HG03575 (cell line): ENCODE results near the gene KPNA2.
"Not testable (repeated sequence)": the region's sequence is repeated elsewhere in the genome, so short reads cannot be mapped to it uniquely, and the experiment has no call there.

Experiments used
- ATAC-seq: cut with Tn5 transposase; IDR thresholded peaks from one replicate; pipeline ENCODE4 v1.9.1; 2021; ENCODE audit not compliant: unreplicated experiment, insufficient number of reproducible peaks, low FRiP score; ENCODE audit errors: extremely low read depth

The KPNA2 gene

GRCh38 chr17:68035523-68036303 is at the start of gene KPNA2:
TSS of gene KPNA2 (plus strand) at chr17:68035735. CDS start at chr17:68037133, 1,398 bp downstream.
- ATAC-seq: peak; percentile 49

GRCh38 chr17:67990909-67991308 is 44.6 kb upstream of the KPNA2 start:
- ATAC-seq: no peak

DNA sequence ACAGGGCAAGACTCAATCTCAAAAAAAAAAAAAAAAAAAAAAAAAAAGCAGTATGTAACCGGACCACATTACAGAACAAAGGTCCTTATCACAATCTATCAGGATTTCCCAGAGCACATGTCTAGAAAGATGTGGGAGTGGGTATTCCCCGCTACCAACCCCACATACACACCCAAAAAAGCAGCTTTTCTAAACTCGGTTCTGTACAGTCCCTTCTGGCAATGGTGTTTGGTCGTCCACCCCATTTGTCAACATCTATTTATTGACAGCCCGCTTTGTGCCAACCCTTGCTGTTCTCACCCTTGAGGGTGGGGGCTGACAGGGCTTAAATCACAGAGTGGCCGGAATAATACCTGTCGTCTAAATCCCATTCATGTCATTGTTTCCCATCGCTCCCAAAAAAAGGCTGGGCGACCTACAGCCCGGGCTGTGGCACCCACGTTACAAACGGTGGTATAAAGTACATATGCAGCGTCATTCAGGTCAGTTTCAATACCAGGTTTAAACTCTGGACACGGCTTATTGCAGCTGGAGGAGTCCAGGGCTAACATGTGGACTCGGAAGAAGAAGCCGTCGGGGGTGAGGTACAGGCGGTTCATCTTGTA is 42.9 kb upstream of the KPNA2 start:
- ATAC-seq: no peak

- no peak for ATAC-seq
Observed at GRCh38 chr17:67993153-67993997, 42.2 kb upstream of the KPNA2 start.

GRCh38 chr17:67993998-67994361 is 41.6 kb upstream of the KPNA2 start:
- ATAC-seq: no peak

GRCh38 chr17:67994817-67995569 is 40.5 kb upstream of the KPNA2 start:
- no peak for ATAC-seq

- ATAC-seq: no peak
Observed at GRCh38 chr17:67995570-67996263, 39.8 kb upstream of the KPNA2 start.

DNA sequence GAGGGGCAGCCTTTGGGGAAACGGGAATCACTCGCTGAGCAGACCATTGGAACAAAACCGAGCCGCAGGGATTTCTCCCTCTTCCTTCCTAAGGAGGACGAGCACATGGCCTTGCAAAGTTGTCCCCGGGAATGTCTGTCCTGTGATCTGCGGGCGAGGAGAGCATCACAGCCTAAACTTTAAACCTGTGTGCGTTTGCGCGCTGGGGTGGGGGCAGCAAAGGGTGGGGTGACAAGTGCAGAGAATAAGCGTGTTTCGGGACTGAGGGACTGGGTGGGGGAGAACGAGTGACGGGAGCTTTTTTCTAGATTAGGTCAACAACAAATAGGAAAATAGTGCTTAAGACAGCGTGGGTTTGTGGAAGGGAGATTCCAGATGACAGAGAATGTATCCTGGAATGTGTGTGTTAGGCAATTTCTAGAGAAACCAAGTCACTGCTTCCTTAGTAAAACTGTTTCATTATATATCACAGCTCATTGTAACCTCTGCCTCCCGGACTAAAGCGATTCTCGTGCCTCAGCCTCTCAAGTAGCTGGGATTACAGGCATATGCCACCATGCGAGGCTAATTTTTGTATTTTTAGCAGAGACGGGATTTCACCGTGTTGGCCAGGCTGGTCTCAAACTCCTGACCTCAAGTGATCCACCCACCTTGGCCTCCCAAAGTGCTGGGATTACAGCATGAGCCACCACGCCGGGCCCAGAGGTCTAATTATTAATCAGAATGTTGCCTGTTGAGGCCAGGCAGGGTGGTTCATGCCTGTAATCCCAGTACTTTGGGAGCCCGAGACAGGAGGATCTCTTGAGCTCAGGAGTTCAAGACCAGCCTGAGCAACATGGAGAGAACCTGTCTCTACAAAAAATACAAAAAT is 39.0 kb upstream of the KPNA2 start, which contains the start of gene C17orf58:
TSS of gene C17orf58 (minus strand) at position 169 of the 871 bp plus-strand sequence. CDS start 271 bp downstream, outside the sequence.
- not testable (repeated sequence) for ATAC-seq

DNA sequence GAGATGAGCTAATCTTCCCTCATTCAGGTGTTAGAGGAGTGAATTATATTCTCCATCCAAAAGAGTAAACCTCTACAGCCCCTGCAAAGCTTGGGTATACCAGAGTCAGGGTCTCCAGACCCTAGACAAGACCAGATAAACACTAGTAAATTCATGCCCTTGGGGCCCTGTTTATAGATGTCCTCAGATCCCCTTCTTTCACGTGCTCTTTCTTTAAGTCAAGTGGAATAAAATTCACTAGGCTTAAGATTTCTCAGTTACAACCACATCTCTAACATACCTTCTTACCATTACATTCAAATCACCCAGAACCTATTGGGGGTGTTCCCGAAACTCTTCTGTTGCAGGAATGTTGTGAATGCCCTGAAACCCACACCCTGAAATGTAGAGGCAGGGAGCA is 37.1 kb upstream of the KPNA2 start:
- ATAC-seq: no peak

DNA sequence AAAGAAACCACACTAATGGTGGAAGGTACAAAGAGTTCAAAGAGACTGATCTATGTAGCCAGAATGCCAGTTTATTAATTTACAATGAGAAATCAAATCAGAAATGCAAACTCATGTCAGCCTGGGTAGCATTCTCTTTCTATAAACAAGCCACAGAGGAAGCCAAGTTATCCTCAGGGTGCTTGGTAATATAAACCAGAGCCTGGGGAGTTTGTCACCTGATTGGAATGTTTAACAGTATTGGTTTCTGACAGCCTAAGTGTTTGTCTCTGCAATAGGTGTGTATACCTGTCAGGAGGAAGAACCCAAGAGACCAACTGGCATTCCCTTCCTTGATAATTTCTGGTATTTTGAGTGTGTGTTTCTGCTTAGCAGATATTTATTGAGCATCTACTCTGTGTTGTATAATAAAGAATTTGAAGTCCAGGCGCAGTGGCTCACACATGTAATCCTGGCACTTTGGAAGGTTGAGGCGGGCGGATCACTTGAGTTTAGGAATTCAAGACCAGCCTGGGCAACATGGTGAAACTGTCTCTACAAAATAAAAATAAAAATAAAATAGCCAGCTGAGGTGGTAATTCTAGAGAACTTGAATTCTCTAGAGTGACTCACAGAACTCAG is 36.1 kb upstream of the KPNA2 start:
- no peak for ATAC-seq

DNA sequence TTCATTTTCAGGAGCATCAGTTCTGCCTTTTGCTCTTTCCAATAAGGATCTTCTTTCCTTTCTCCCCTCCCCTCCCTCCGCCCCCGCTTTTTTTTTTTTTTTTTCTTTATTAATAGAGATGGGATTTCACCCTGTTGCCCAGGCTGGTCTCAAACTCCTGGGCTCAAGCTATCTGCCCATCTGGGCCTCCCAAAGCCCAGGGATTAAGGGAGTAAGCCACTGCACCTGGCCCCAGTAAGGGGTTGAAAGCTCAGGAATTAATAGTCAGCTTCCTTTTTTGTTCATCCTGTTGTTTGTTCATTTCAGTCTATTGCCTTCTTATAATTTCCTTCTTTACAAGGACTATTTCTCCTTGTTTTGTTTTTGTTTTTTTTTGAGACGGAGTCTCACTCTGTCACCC is 31.3 kb upstream of the KPNA2 start:
- no peak for ATAC-seq

- ATAC-seq: no peak
Observed at GRCh38 chr17:68006797-68007196, 28.7 kb upstream of the KPNA2 start.

DNA sequence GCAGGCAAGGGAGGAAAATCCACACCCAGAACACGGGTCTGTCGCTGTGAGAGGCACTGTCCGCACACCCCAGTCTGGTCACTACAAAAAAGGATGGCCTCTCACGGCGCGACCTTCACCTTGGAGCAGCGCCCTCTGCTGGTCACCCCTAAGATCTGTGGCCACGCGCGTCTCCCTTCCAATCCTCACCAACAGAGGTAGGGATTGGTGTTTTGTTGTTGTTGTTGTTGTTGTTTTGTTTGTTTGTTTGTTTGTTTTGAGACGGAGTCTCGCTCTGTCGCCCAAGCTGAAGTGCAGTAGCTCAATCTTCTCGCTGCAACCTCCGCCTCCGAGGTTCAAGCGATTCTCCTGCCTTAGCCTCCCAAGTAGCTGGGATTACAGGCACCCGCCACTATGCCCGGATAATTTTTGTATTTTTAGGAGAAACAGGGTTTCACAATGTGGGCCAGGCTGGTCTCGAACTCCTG is 24.3 kb upstream of the KPNA2 start:
- no peak for ATAC-seq

DNA sequence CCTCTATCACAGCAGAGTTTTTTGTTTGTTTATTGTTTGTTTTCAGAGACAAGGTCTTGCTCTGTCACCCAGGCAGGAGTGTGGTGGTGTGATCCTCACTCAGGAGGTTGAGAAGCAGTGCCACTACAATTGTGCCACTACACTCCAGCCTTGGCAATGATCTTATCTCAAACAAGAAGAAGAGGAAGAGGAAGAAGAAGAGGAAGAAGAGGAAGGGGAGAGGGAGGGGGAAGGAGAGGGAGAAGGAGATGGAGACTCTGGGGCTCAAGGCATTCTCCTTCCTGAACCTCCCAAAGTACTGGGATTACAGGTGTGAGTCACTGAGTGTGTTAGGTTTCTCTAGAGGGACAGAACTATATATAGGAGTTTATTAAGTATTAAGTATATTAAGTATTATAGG is 22.1 kb upstream of the KPNA2 start:
- ATAC-seq: no peak

DNA sequence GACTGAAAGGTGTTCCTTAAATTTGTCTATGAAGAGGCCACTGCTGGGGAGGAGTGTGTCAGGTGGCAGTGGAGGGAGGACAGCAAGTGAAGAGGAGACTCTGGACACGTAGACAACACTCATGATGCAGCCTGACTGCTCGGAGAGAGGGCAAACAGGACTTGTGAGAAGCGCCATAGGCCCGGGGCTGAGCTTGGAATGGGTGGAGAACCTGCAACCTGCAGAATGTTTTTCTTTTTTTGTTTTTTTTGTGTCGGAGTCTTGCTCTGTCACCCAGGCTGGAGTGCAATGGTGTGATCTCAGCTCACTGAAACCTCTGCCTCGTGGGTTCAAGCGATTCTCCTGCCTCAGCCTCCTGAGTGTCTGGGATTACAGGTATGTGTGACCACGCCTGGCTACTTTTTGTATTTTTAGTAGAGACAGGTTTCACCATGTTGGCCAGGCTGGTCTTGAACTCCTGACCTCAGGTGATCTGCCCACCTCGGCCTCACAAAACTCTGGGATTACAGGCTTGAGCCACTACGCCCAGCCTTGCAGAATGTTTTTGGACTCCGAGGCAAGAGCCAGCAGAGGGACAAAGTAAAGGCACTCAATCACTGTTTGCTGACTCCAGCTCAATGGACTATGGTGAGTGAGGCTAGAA is 20.3 kb upstream of the KPNA2 start:
- ATAC-seq: no peak

GRCh38 chr17:68016838-68017237 is 18.7 kb upstream of the KPNA2 start:
- no peak for ATAC-seq

GRCh38 chr17:68018493-68018892 is 17.0 kb upstream of the KPNA2 start:
- ATAC-seq: not testable (repeated sequence)
